HEK293 (cell line): Measurements from ENCODE around the gene PCBP3.
A peak's percentile ranks its signal among the peaks of the same experiment; 100 is the strongest.

Experiments used
- CTCF ChIA-PET: fragments of 350-600 bp; formaldehyde crosslinking; extraction: SDS; loops from one replicate; lab custom pipeline; 2021; ENCODE audit warnings: antibody characterized with exemption; lab: Yijun Ruan, JAX
- POLR2A ChIA-PET: fragments of 300-600 bp; formaldehyde crosslinking; extraction: SDS; loops from one replicate; lab custom pipeline; 2020; ENCODE audit warnings: antibody characterized with exemption, inconsistent platforms; lab: Yijun Ruan, JAX
- H3K27ac ChIP-seq: fragments of 200-500 bp; sonication (Bioruptor generic); 2 replicates; pipeline ENCODE4 v1.5.1; 2014; ENCODE audit warnings: low read depth, low read length, control low read depth, inconsistent platforms; ENCODE audit errors: extremely low read depth
- H3K36me3 ChIP-seq, 2 experiments: fragments of 200-500 bp in 1 of 2; sonication (Bioruptor generic) in 1 of 2; 1 replicate in 1 of 2; 2 replicates in 1 of 2; pipeline ENCODE4 v1.5.1; 2014 to 2017; ENCODE audit warnings: inconsistent platforms in 2 of 2, low read length in 2 of 2; ENCODE audit not compliant: control insufficient read depth in 2 of 2, insufficient read depth in 1 of 2
- H3K4me1 ChIP-seq: fragments of 200-500 bp; sonication (Bioruptor generic); 2 replicates; pipeline ENCODE4 v1.5.1; 2014; ENCODE audit warnings: mild to moderate bottlenecking, low read length, inconsistent platforms; ENCODE audit not compliant: control insufficient read depth, insufficient read depth
- H3K4me3 ChIP-seq: 2 replicates; pipeline ENCODE4 v1.5.1; 2011; ENCODE audit warnings: low read depth, mild to moderate bottlenecking, control low read depth, low read length, moderate library complexity
- H3K9me3 ChIP-seq: fragments of 200-500 bp; sonication (Bioruptor generic); 2 replicates; pipeline ENCODE4 v1.5.1; 2014; ENCODE audit warnings: low read depth, low read length, inconsistent platforms; ENCODE audit not compliant: control insufficient read depth, insufficient read depth
- FEZF1 ChIP-seq: fragments of 450-650 bp; formaldehyde crosslinking; IDR thresholded peaks from 2 replicates; pipeline ENCODE4 v1.5.1; 2016; ENCODE audit warnings: missing biosample characterization, missing genetic modification characterization
- GLIS1 ChIP-seq: fragments of 450-650 bp; formaldehyde crosslinking; IDR thresholded peaks from 2 replicates; pipeline ENCODE4 v1.5.1; 2016; ENCODE audit warnings: missing biosample characterization, missing genetic modification characterization
- HOXC10 ChIP-seq: sonication (generic); formaldehyde crosslinking; IDR thresholded peaks from 2 replicates; pipeline ENCODE4 v1.8.1; 2023; ENCODE audit warnings: mild to moderate bottlenecking, missing genetic modification reagents
- ZBTB48 ChIP-seq: fragments of 450-650 bp; formaldehyde crosslinking; IDR thresholded peaks from 2 replicates; pipeline ENCODE4 v1.5.1; 2016; ENCODE audit warnings: missing biosample characterization, missing genetic modification characterization
- ZIC2 ChIP-seq: fragments of 450-650 bp; formaldehyde crosslinking; IDR thresholded peaks from 2 replicates; pipeline ENCODE4 v1.5.1; 2016; ENCODE audit warnings: missing biosample characterization, missing genetic modification characterization
- ZNF138 ChIP-seq: fragments of 450-650 bp; formaldehyde crosslinking; IDR thresholded peaks from 2 replicates; pipeline ENCODE4 v1.5.1; 2016; ENCODE audit warnings: missing biosample characterization, missing genetic modification characterization, borderline replicate concordance
- ZNF146 ChIP-seq: fragments of 450-650 bp; formaldehyde crosslinking; IDR thresholded peaks from 2 replicates; pipeline ENCODE4 v1.5.1; 2016; ENCODE audit warnings: missing biosample characterization, missing genetic modification characterization
- ZNF157 ChIP-seq: fragments of 450-650 bp; formaldehyde crosslinking; IDR thresholded peaks from 2 replicates; pipeline ENCODE4 v1.5.1; 2016; ENCODE audit warnings: missing biosample characterization, missing genetic modification characterization
- ZNF24 ChIP-seq: fragments of 450-650 bp; formaldehyde crosslinking; IDR thresholded peaks from 2 replicates; pipeline ENCODE4 v1.5.1; 2016; ENCODE audit warnings: missing biosample characterization, missing genetic modification characterization
- ZNF335 ChIP-seq: fragments of 450-650 bp; formaldehyde crosslinking; conservative IDR thresholded peaks from 2 replicates; pipeline ENCODE4 v1.5.1; 2016; ENCODE audit warnings: missing biosample characterization, missing genetic modification characterization
- ZNF341 ChIP-seq: fragments of 450-650 bp; formaldehyde crosslinking; IDR thresholded peaks from 2 replicates; pipeline ENCODE4; 2016; ENCODE audit warnings: low read depth, missing biosample characterization, missing genetic modification characterization
- ZNF366 ChIP-seq: fragments of 450-650 bp; formaldehyde crosslinking; conservative IDR thresholded peaks from 2 replicates; pipeline ENCODE4 v1.5.1; 2016; ENCODE audit warnings: missing biosample characterization, missing genetic modification characterization
- ZNF404 ChIP-seq: fragments of 450-650 bp; formaldehyde crosslinking; IDR thresholded peaks from 2 replicates; pipeline ENCODE4 v1.5.1; 2017; ENCODE audit warnings: missing biosample characterization, missing genetic modification characterization
- ZNF585B ChIP-seq: fragments of 450-650 bp; formaldehyde crosslinking; IDR thresholded peaks from 2 replicates; pipeline ENCODE4 v1.5.1; 2016; ENCODE audit warnings: missing biosample characterization, missing genetic modification characterization
- ZNF629 ChIP-seq: fragments of 450-650 bp; formaldehyde crosslinking; IDR thresholded peaks from 2 replicates; pipeline ENCODE4 v1.5.1; 2017; ENCODE audit warnings: missing biosample characterization, missing genetic modification characterization
- ZNF660 ChIP-seq: fragments of 450-650 bp; IDR thresholded peaks from 2 replicates; pipeline ENCODE4 v1.5.1; 2018; ENCODE audit warnings: missing biosample characterization, mild to moderate bottlenecking, missing genetic modification characterization
- ZNF670 ChIP-seq: fragments of 450-650 bp; formaldehyde crosslinking; IDR thresholded peaks from 2 replicates; pipeline ENCODE4 v1.5.1; 2016; ENCODE audit warnings: missing biosample characterization, missing genetic modification characterization, low read depth
- ZSCAN23 ChIP-seq: fragments of 450-650 bp; formaldehyde crosslinking; IDR thresholded peaks from 2 replicates; pipeline ENCODE4 v1.5.1; 2016; ENCODE audit warnings: missing biosample characterization, missing genetic modification characterization
- TF ChIP-seq, protein P1 (sequence below): fragments of 450-650 bp; formaldehyde crosslinking; IDR thresholded peaks from 2 replicates; pipeline ENCODE4 v1.5.1; 2017; ENCODE audit warnings: missing biosample characterization, missing genetic modification characterization
- TF ChIP-seq, protein P2 (sequence below): fragments of 450-650 bp; formaldehyde crosslinking; IDR thresholded peaks from 2 replicates; pipeline ENCODE4 v1.5.1; 2016; ENCODE audit warnings: missing biosample characterization, missing genetic modification characterization

PCBP3 gene

DNA sequence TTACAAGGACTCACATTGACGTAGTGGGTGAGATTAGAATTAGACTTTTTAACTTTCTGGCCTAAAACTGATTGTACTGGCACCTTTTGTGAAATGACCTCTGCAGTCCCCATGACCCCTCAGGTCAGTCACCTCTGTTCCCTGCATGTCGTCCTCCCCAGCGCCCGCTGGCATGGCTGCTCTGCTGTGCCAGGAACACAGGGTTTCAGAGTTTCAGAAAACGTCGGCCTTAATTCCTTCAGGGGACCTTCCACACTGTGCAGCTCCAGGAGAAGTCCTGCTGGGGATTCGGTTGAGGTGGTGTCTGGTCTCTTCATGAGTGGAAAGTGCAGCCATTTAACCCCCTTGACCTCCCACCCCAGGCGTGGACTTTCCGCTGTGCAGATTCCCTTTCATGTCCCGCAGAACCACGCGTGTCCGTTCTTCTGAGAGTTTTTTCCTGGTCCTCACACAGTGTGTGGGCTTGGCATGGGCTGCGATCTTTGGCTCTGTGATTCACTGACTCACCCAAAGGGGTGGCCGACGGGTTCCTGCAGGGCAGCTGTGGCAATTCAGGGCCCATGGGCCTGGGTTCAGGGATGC lies 179.7 kb downstream of the PCBP3 start:
- CTCF ChIA-PET, result interaction anchor here (0.6 to 1.9 kb wide), 2 partner anchors 99 to 267 kb away, joined by 3 to 4 read pairs; no protein-coding TSS in a partner anchor
- H3K27ac ChIP-seq, result no peak overlapping the region
- H3K9me3 ChIP-seq, result no peaks in the 10 kb centered on the region
- H3K36me3 ChIP-seq, result no peaks in the 10 kb centered on the region
- H3K4me1 ChIP-seq, result peaks cover 4% of the 10 kb centered on the region; the same call in 1 of the 2 replicates
- H3K4me3 ChIP-seq, result no peak overlapping the region
- TF ChIP-seq ZNF660 (tag by site-specific recombination), result no peak
- TF ChIP-seq ZNF404 (tag by site-specific recombination), result no peak
- peak; percentile 56 for TF ChIP-seq ZIC2
- TF ChIP-seq ZNF157, result no peak
- TF ChIP-seq HOXC10 (CRISPR knock-in tag), result no peak
- no peak for TF ChIP-seq ZNF146 (tag by site-specific recombination)
- POLR2A ChIA-PET, result no interaction called here

DNA sequence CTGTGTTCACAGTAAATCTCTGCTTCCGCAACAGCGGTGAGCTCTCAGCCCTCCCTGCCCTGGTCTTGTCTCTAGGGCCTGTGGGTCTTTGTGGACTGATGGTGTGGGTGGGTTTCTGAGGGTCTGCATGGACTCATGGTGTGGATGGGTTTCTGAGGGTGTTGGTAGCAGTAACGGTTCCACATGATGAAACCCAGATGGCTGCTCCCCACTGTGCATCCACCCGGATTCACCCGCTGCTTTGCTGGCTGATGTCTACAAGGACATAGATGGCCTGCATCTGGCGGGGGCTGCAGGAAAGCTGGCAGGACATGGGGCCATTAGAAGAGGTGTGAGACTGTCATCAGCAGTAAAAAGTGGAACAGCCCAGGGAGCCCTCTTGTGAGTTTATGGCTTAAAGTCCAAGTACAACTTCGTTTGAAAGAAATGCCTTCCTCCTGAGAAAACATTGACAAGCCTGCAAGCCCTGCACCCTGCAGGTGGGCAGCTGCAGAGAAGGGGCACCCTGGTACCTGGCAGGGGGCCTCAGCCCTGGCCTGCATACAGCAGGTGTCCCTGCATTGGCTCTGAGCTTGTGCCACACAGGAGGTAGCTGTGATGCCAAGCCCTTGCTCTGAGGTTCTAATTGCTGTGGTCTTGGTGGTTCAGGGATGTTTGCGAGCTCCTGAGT lies 181.2 kb downstream of the PCBP3 start:
- Histone ChIP-seq H3K27ac (no peak overlapping the region), H3K4me1 (no peaks in the 10 kb centered on the region; the same call in 1 of the 2 replicates), H3K9me3 (no peaks in the 10 kb centered on the region), H3K4me3 (no peak overlapping the region), H3K36me3 (no peaks in the 10 kb centered on the region)
- no peak for TF ChIP-seq ZNF335 (tag by site-specific recombination)
- TF ChIP-seq GLIS1 (tag by site-specific recombination), result peak; percentile 7; the same call in 1 of the 2 replicates
- TF ChIP-seq ZSCAN23 (tag by site-specific recombination), result no peak
- TF ChIP-seq ZNF670, result no peak
- no peak for TF ChIP-seq ZNF138 (tag by site-specific recombination)
- TF ChIP-seq ZNF24 (tag by site-specific recombination), result no peak
- TF ChIP-seq ZNF366, result no peak
- TF ChIP-seq, protein P1, sequence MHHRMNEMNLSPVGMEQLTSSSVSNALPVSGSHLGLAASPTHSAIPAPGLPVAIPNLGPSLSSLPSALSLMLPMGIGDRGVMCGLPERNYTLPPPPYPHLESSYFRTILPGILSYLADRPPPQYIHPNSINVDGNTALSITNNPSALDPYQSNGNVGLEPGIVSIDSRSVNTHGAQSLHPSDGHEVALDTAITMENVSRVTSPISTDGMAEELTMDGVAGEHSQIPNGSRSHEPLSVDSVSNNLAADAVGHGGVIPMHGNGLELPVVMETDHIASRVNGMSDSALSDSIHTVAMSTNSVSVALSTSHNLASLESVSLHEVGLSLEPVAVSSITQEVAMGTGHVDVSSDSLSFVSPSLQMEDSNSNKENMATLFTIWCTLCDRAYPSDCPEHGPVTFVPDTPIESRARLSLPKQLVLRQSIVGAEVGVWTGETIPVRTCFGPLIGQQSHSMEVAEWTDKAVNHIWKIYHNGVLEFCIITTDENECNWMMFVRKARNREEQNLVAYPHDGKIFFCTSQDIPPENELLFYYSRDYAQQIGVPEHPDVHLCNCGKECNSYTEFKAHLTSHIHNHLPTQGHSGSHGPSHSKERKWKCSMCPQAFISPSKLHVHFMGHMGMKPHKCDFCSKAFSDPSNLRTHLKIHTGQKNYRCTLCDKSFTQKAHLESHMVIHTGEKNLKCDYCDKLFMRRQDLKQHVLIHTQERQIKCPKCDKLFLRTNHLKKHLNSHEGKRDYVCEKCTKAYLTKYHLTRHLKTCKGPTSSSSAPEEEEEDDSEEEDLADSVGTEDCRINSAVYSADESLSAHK (tag by site-specific recombination), result no peak
- no peak for TF ChIP-seq ZNF341 (tag by site-specific recombination)
- peak; percentile 93 for TF ChIP-seq ZIC2
- TF ChIP-seq, protein P2, sequence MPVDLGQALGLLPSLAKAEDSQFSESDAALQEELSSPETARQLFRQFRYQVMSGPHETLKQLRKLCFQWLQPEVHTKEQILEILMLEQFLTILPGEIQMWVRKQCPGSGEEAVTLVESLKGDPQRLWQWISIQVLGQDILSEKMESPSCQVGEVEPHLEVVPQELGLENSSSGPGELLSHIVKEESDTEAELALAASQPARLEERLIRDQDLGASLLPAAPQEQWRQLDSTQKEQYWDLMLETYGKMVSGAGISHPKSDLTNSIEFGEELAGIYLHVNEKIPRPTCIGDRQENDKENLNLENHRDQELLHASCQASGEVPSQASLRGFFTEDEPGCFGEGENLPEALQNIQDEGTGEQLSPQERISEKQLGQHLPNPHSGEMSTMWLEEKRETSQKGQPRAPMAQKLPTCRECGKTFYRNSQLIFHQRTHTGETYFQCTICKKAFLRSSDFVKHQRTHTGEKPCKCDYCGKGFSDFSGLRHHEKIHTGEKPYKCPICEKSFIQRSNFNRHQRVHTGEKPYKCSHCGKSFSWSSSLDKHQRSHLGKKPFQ (tag by site-specific recombination), result no peak
- no peak for TF ChIP-seq ZNF629
- TF ChIP-seq FEZF1 (tag by site-specific recombination), result no peak
- TF ChIP-seq ZBTB48 (tag by site-specific recombination), result no peak
- TF ChIP-seq ZNF585B (tag by site-specific recombination), result no peak
- ChIA-PET POLR2A (no interaction called here), CTCF (interaction anchor here (0.9 to 1.9 kb wide), 2 partner anchors 18 to 98 kb away, joined by 3 to 4 read pairs; no protein-coding TSS in a partner anchor)
